Motor neuron (in vitro differentiated cells): ENCODE results near the gene SEPTIN8. TPM values are rescaled to one million over a fixed set of nuclear protein-coding genes. Genes with fewer than 3 reads are reported as not detected.

Experiments used
- ATAC-seq, 8 experiments: fragments of 200-7000 bp; cut with Tn5 transposase; replicated peaks in 6 of 8; 2 replicates each; pipeline ENCODE4 v1.8.0; 2021; ENCODE audit warnings: mild to moderate bottlenecking in 8 of 8, moderate library complexity in 8 of 8
- H3K27ac ChIP-seq, 2 donors: fragments of 250-450 bp; sonication (Bioruptor Pico); 2 replicates each; pipeline ENCODE4 v1.9.0; 2021; ENCODE audit warnings: antibody characterized with exemption in 2 of 2, mild to moderate bottlenecking in 2 of 2, moderate library complexity in 1 of 2
- H3K4me1 ChIP-seq, 2 donors: fragments of 250-450 bp; sonication (Bioruptor Pico); replicated peaks in 1 of 2; 2 replicates each; pipeline ENCODE4 v1.6.1; 2021; ENCODE audit warnings: antibody characterized with exemption in 2 of 2, mild to moderate bottlenecking in 2 of 2, moderate library complexity in 1 of 2
- H3K4me3 ChIP-seq, 5 donors: fragments of 250-450 bp; sonication (Bioruptor Pico); 2 replicates each; pipeline ENCODE4 v1.9.0; 2021; ENCODE audit warnings: antibody characterized with exemption in 5 of 5, mild to moderate bottlenecking in 5 of 5, moderate library complexity in 4 of 5
- WGBS, 10 experiments: fragments of 450-650 bp; shearing (Covaris generic); methylation state at CpG; one replicate each; pipeline ENCODE4 v1.0.0; 2022; 5-methylcytosine and 5-hydroxymethylcytosine counted together
- in situ Hi-C, 9 experiments: fragments of 400-800 bp; cut with MboI; loops; one replicate each; pipeline ENCODE4 v1.15.0; 2021; ENCODE audit warnings: low sequenced_read_pairs in 9 of 9, low pct_unique_long_range_greater_than_20kb in 2 of 9; ENCODE audit not compliant: unreplicated experiment in 9 of 9
- total RNA-seq, 8 experiments: library from RNA; unstranded; fragments of 300-600 nt; gene quantifications; 2 replicates each; pipeline versions ENCODE4 v1.2.3 to v1.2.4, GENCODE V29; 2022

The SEPTIN8 gene
- total RNA-seq, 8 experiments from 2014 or later: 22.9 to 59.2 (median 33.4) TPM

DNA sequence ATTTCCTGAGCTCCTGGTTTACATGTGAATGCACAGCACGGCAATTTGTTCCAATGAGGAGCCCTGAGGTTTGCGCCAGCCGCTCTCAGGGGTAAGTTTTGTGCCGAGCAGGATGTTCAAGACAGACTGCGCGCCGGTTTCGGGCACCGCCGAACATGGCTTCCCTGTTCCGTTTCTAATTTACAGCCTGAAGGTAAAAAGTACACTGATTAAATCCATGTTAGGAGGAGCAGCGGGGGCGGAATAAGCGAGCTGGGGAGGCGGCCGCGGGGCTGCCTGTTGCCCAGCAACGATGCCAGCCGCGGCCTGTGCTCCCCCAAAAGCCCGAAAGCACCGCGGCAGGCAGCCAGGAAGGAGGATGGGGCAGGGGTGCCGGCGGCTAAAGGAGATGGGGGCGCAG is 42.4 kb upstream of the SEPTIN8 start:
- in situ Hi-C loops: loop anchor here in 1 of 9 experiments (25.0 kb wide), 1 partner anchor 157 kb away; the partner anchor contains the start of genes IL13 and IL4
- Histone ChIP-seq H3K4me3 (no peak overlapping the region), H3K4me1 (no peaks in the 10 kb centered on the region), H3K27ac (no peak overlapping the region)
- 38 to 96% (median 72%) methylated on average over 1 to 17 of the region's 26 CpGs; no CpG with 5 or more reads in 4 of the 10 experiments for WGBS, 10 experiments
- ATAC-seq: no peak

DNA sequence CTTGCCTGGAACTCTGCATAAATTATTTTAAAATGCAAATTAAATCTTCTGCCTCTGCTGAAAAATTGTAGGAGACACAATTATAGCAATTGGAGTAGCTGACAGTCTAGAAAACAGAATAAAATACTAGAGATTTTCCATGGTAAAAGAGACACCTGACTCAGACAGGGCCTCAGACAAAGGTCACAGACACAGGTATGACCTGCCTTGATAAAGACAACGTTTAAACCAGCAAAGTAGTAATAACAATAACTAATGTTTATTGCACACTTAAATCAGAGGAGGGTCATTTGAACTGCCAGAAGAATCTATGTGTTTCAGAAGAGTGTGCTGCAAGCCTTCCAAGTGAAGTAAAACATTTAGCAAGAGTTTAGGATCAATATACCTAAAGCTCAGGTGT is 40.0 kb upstream of the SEPTIN8 start:
- no peak for ATAC-seq
- H3K27ac ChIP-seq: no peak overlapping the region
- WGBS, 10 experiments: 0 to 40% (median 7%) methylated on average over 1 of the region's 1 CpG; no CpG with 5 or more reads in 4 of the 10 experiments
- H3K4me3 ChIP-seq: no peak overlapping the region
- in situ Hi-C loops: loop anchor here in 1 of 9 experiments (25.0 kb wide), 1 partner anchor 155 kb away; the partner anchor contains the start of genes IL13 and IL4
- no peaks in the 10 kb centered on the region for H3K4me1 ChIP-seq

DNA sequence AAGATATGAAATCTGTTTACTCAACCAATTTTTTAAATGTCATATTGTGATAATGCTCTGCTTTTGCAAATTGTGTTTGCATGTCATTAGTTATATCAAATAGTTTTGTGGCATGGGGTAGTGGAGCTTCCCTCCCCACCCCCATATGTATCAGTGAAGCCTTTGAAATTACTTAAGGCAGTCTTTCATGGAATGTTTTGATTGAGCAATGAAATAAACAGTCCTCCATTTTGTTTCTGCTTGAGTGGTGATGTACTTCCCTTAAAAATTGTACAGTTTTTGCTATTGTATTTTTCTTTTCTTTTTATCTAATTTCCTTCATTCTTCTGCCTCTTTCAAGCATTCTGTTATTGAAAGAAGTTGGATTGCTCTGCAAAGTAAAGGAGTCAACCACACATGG is 39.5 kb upstream of the SEPTIN8 start:
- in situ Hi-C loops: loop anchor here in 1 of 9 experiments (25.0 kb wide), 1 partner anchor 154 kb away; the partner anchor contains the start of genes IL13 and IL4
- Histone ChIP-seq H3K4me3 (no peak overlapping the region), H3K27ac (no peak overlapping the region), H3K4me1 (no peaks in the 10 kb centered on the region)
- ATAC-seq: no peak

DNA sequence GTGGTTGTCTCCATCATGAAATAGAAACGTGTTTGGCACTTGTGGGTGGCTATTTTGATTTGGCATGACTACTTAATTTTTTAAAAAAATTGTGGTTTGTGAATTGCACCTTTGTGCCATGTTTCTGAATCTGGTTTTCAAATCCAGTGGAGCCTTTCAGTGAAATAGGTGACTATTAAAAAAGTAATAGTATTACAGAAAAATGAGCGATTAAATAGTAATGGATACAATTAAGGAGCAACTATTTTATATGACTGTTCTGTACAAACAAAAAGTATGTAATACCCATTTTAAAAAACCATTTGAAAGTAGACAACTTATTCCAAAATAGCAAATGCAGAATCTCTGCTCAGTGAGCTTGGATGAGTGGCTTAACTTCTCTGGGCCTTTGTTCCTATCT is 39.0 kb upstream of the SEPTIN8 start:
- no peak overlapping the region for H3K27ac ChIP-seq
- WGBS, 10 experiments: 55 to 100% (median 82%) methylated on average over 1 to 2 of the region's 2 CpGs
- ATAC-seq: no peak
- in situ Hi-C loops: loop anchor here in 1 of 9 experiments (25.0 kb wide), 1 partner anchor 154 kb away; the partner anchor contains the start of genes IL13 and IL4
- H3K4me1 ChIP-seq: no peaks in the 10 kb centered on the region
- H3K4me3 ChIP-seq: no peak overlapping the region

DNA sequence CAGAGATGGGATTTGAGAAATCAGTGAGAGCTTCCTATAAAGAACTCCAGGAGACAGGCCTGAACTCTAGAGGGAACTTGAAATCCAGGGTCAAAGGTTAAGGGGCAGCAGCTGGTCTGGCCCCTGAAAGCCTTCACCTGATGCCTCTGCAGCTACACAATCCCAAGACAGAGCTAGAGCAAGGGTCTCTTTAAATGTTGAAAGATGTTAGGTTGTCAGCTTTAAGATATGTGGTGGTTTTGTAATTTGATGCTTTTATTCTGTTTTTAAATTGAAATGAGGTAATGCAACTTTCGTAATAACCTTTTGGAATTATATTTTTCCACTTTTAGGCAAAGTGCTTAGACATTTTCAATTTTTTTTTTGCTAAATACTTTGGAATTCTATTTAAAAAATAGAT is 38.4 kb upstream of the SEPTIN8 start:
- WGBS, 10 experiments: 58 to 100% (median 90%) methylated on average over 1 of the region's 1 CpG; no CpG with 5 or more reads in 1 of the 10 experiments
- Histone ChIP-seq H3K4me1 (no peaks in the 10 kb centered on the region), H3K4me3 (no peak overlapping the region), H3K27ac (no peak overlapping the region)
- ATAC-seq: no peak
- in situ Hi-C loops: loop anchor here in 1 of 9 experiments (25.0 kb wide), 1 partner anchor 153 kb away; the partner anchor contains the start of genes IL13 and IL4

DNA sequence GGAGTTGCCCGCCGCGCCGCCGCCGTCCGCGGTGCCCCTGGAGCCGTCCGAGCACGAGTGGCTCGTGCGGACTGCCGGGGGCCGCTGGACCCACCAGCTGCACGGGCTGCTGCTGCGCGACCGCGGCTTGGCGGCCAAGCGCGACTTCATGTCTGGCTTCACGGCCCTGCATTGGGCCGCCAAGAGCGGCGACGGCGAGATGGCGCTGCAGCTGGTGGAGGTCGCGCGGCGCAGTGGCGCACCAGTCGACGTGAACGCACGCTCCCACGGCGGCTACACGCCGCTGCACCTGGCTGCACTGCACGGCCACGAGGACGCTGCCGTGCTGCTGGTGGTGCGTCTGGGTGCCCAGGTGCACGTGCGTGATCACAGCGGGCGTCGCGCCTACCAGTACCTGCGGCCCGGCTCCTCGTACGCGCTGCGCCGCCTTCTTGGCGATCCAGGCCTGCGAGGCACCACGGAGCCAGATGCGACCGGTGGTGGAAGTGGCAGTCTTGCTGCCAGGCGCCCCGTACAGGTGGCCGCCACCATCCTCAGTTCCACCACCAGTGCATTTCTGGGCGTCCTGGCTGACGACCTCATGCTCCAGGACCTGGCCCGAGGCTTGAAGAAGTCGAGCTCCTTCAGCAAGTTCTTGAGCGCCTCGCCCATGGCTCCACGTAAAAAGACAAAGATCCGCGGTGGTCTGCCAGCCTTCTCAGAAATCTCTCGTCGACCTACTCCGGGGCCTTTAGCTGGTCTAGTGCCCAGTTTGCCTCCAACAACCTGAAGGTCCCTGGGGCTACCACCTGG is 37.7 kb upstream of the SEPTIN8 start:
- no peak overlapping the region for H3K27ac ChIP-seq
- no peak for ATAC-seq
- 80 to 100% (median 95%) methylated on average over 1 to 19 of the region's 81 CpGs; no CpG with 5 or more reads in 4 of the 10 experiments for WGBS, 10 experiments
- H3K4me3 ChIP-seq: no peak overlapping the region
- in situ Hi-C loops: loop anchor here in 1 of 9 experiments (25.0 kb wide), 1 partner anchor 152 kb away; the partner anchor contains the start of genes IL13 and IL4
- H3K4me1 ChIP-seq: no peaks in the 10 kb centered on the region

DNA sequence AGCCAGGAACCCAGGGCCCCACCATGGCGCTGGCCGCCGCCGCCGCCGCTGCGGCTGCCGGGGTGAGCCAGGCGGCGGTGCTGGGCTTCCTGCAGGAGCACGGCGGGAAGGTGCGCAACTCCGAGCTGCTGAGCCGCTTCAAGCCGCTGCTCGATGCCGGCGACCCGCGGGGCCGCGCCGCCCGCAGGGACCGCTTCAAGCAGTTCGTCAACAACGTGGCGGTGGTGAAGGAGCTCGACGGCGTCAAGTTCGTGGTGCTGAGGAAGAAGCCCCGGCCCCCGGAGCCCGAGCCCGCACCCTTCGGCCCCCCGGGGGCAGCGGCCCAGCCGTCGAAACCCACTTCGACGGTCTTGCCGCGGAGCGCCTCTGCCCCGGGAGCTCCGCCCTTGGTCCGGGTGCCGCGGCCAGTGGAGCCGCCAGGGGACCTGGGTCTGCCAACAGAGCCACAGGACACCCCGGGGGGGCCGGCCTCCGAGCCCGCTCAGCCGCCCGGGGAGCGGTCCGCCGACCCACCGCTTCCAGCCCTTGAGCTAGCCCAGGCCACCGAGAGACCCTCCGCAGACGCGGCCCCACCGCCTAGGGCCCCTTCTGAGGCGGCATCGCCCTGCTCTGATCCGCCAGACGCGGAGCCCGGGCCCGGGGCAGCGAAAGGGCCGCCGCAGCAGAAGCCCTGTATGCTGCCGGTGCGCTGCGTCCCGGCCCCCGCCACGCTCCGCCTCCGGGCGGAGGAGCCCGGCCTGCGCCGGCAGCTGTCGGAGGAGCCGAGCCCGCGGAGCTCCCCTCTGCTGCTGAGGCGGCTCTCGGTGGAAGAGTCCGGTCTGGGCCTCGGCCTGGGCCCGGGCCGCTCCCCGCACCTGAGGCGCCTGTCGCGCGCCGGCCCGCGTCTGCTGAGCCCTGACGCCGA is 36.8 kb upstream of the SEPTIN8 start:
- ATAC-seq: peak; percentile 20 to 87 (median 78)
- no peak overlapping the region for H3K27ac ChIP-seq
- WGBS, 10 experiments: 0 to 47% (median 13%) methylated on average over 2 to 17 of the region's 110 CpGs; no CpG with 5 or more reads in 6 of the 10 experiments
- no peaks in the 10 kb centered on the region for H3K4me1 ChIP-seq
- in situ Hi-C loops: loop anchor here in 1 of 9 experiments (25.0 kb wide), 1 partner anchor 152 kb away; the partner anchor contains the start of genes IL13 and IL4
- peak overlapping the region; percentile 37 to 46 (median 41) for H3K4me3 ChIP-seq

DNA sequence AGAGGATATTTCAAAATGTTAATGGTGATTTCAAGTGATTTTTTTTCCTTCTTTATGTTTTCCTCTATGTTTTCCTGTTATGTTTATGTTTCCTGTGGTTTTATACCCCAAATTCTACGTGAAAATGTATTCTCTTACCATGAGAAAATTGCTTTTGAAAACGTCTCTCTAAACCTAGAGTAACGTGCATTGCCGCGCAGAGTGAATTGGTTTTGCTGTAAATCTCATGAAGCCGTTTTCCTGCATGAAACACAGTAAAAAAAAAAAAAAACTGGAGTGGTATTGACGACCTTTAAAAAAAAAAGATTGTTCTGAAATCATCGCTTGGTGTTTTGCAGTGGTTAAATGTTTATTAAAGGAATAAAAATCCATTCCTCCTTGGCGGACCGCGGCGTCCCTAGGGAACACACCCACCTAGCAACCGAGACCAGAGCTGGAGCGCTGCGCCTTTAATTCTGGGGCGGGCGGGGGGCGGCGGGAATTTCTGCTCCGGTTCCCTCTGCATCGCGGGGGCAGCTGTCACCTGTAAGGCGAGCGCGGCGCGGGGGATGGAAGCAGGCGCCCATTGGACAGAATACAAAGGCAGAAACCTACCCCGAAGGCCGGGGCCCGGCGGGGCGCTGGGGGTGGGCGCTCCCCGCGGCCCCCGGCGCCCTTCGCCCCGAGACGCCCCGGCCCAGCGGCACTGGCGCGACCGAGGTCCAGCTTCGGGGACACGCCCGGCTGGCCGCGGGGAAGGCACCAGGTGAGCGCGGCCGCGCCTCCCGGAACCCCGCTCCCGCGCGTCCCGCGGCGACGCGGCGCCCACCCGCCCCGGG is 36.0 kb upstream of the SEPTIN8 start, which contains the start of gene SOWAHA:
TSS of gene SOWAHA (plus strand) at position 522 of the 818 bp plus-strand sequence. CDS start 320 bp downstream, outside the sequence.
- peak in 6 of 8 experiments; percentile 43 to 85 (median 81) for ATAC-seq
- H3K4me1 ChIP-seq: no peaks in the 10 kb centered on the region
- no peak within 1 kb of the TSS for H3K27ac ChIP-seq
- peak within 1 kb of the TSS; percentile 37 to 46 (median 41) for H3K4me3 ChIP-seq
- 0 to 43% (median 11%) methylated on average over 1 to 24 of the region's 68 CpGs for WGBS, 10 experiments
- in situ Hi-C loops: loop anchor here in 1 of 9 experiments (25.0 kb wide), 1 partner anchor 151 kb away; the partner anchor contains the start of genes IL13 and IL4

DNA sequence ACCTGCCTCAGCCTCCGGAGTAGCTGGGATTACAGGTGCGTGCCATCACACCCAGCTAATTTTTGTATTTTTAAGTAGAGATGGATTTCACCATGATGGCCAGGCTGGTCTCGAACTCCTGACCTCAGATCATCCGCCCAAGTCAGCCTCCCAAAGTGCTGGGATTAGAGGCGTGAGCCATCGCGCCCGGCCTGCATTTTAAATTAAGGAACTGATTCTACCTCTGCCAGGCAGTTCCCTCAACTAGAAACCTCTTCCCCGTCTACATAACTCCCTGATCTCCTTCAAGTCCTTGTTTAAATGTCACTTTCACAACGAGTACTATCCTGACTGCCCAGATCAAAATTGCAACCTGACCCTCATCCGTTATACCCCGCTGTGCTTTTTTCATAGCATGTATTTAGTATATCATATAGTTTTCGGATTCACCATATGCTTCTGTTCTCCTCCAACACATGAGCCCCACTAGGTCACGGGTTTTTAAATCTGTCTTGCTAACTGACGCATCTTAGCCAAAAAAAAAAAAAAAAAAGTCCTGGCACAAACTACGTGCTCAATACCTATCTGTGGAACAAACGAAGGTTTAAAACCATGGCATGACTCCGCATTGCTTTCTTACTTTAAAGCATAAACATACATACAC is 35.2 kb upstream of the SEPTIN8 start:
- in situ Hi-C loops: loop anchor here in 1 of 9 experiments (25.0 kb wide), 1 partner anchor 150 kb away; the partner anchor contains the start of genes IL13 and IL4
- Histone ChIP-seq H3K4me3 (peak overlapping the region in 1 of 5 donors; percentile 46), H3K4me1 (no peaks in the 10 kb centered on the region), H3K27ac (no peak overlapping the region)
- ATAC-seq: no peak
- 33 to 86% (median 60%) methylated on average over 2 to 16 of the region's 18 CpGs for WGBS, 10 experiments

DNA sequence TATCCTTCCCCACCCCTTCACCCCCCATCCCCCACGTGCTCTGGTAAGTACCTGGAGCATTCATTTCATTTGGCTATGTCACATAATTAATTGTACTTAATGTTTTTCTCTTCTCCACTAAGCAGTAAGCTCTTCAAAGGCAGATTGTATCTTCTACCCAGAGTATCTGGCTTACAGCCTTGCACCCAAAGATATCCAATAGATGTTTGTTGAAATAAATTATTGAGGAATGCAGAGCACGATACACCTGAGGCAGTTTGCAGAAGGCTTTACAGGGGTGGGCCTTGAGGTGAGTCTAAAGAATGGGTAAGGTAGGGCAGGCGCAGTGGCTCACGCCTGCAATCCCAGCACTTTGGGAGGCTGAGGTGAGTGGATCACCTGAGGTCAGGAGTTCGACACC is 33.6 kb upstream of the SEPTIN8 start:
- Histone ChIP-seq H3K27ac (no peak overlapping the region), H3K4me3 (no peak overlapping the region), H3K4me1 (no peaks in the 10 kb centered on the region)
- ATAC-seq: no peak
- in situ Hi-C loops: loop anchor here in 1 of 9 experiments (25.0 kb wide), 1 partner anchor 148 kb away; the partner anchor contains the start of genes IL13 and IL4
- 80 to 100% (median 95%) methylated on average over 1 to 3 of the region's 5 CpGs; no CpG with 5 or more reads in 5 of the 10 experiments for WGBS, 10 experiments

DNA sequence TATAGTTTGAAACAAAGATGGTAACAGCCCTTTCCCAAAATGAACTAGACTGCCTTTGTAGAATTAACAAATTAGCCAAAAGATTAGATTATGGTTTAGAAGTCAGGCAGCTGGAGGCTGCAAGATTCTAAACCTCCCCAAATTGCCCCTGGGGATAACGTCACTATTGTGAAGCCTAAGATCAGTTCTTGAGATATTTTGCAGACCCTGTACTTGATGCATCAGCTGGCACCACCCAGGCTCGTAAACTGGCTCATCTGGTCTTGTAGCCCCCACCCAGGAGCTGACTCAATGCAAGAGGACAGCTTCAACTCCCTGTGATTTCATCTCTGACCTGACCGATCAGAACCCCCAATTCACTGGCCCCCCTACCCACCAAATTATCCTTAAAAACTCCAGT is 31.8 kb upstream of the SEPTIN8 start:
- 0 to 50% (median 25%) methylated on average over 1 to 3 of the region's 3 CpGs; no CpG with 5 or more reads in 3 of the 10 experiments for WGBS, 10 experiments
- in situ Hi-C loops: loop anchor here in 1 of 9 experiments (25.0 kb wide), 1 partner anchor 147 kb away; the partner anchor contains the start of genes IL13 and IL4
- ATAC-seq: no peak
- H3K4me3 ChIP-seq: no peak overlapping the region
- no peak overlapping the region for H3K27ac ChIP-seq
- no peaks in the 10 kb centered on the region for H3K4me1 ChIP-seq
